Measurements from ENCODE around the gene KCNT2.
"Not testable (repeated sequence)": the region's sequence is repeated elsewhere in the genome, so short reads cannot be mapped to it uniquely, and the experiment has no call there.

KCNT2 gene

DNA sequence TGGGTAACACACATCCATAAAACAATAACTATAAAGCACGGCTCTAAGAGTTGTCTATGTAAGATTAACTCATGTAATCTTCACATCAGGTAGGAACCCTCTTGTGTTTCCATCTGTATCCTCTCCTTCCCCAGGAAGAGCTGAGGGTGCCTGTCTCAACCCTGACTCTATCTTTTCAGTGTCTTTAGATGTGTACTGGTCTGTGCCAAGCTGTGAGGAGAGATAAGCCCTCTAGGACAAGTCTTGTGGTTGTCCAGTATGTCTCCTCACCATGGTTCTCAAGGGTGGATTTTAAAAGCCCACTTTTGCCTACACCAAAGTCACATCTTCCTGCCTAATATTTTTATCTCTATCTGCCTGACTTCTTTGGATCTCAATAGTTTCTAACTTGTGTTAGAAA lies 300.1 kb downstream of the KCNT2 start:
- in situ Hi-C loops (cut with HindIII; ENCODE audit: low pct_ligation_motif_present, low pct_unique_long_range_greater_than_20kb, low sequenced_read_pairs), result no loop called here
- no peak for DNase-seq

DNA sequence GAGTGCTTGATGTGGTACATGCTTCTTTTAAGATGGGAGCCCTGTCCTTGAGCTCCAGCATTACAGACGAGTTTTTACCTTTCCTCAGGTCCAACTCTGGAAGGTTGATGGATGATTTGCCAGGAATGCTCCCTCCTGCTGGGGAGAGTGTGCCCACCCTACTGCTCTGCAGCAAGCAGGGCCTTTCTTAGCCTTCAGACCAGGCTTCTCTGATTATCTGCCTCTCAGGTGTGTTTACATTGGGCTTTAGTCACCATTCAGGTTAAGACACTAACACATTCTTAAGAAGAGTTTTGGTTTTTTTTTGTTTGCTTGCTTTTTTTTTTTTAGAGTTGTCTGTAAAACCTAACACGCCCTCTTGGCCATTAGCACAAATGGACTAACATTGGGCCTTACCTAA lies 301.8 kb downstream of the KCNT2 start:
- in situ Hi-C loops (cut with HindIII; ENCODE audit: low pct_ligation_motif_present, low pct_unique_long_range_greater_than_20kb, low sequenced_read_pairs), result no loop called here
- DNase-seq, result no peak

DNA sequence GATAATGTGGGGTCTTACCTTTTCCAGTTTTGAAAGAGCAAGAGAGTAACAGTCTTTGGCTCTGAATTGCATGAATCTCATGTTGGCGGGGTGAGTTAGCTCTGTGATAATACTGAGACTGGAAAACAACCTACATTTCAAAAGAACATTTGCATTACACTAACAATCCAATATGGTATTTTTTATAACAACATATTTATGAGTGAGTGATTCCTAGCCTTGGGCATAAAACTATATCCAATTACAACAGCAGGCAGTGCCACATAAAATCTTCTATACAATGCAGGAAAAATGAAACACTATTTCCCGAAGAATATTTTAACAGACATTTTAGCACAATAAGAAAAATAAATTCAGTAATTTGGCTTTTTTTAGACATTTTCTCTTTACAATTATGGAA lies 303.0 kb downstream of the KCNT2 start:
- DNase-seq, result no peak
- in situ Hi-C loops (cut with HindIII; ENCODE audit: low pct_ligation_motif_present, low pct_unique_long_range_greater_than_20kb, low sequenced_read_pairs), result no loop called here

DNA sequence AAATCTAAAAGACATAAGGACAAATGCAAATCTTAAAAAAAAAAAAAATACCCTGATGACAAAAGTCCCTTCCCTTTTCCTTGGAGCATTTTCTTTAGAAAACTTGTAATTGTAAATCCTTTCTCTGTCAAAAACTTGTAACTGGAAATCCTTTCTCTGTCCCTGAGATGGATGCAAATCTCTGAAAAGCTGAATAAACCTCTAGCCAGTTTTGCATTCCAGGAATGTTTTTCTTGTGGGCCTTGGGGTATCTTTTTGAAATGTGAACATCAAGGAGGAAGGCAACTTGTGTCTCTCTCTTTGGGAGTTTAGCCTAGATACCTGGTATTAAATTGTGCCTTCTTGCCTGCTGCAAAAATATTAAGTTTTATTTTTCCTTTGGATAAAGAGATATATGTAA lies 305.3 kb downstream of the KCNT2 start:
- in situ Hi-C loops (cut with HindIII; ENCODE audit: low pct_ligation_motif_present, low pct_unique_long_range_greater_than_20kb, low sequenced_read_pairs), result no loop called here
- no peak for DNase-seq

DNA sequence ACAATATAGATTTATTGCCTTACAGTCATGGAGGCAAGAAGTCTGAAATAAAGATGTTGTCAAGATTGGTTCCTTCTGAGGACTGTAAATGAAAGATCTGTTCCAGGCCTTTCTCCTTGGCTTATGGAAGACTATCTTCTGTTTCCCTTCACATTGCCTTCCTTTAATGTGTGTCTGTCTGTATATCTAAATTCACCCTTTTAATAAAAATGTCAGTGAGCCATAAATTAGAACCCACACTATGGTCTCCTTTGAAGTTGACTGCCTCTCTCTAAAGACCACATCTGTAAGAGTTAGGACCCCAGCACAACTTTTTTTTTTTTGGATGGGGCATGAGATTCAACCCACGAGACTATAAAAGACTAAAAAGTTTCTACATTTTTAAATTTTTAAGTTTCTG lies 305.8 kb downstream of the KCNT2 start:
- in situ Hi-C loops (cut with HindIII; ENCODE audit: low pct_ligation_motif_present, low pct_unique_long_range_greater_than_20kb, low sequenced_read_pairs), result no loop called here
- DNase-seq, result no peak

DNA sequence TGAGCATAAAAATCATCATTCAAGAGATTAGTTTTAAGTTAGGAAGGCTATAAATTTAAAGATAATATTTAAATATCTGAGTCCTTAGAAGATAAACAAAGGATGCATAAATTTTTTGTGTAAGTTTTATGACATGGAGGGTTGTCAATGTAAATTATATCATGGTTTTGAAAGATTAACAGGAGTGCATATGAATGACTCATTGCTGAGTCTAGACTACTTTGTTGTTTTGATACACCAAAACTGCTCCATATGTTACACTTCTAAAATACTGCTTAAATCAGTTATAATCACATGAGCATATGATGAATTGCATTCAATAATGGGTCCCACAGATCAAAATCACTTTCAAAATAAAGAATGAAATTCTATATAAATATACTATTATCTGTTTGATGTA lies 312.5 kb downstream of the KCNT2 start:
- in situ Hi-C loops (cut with HindIII; ENCODE audit: low pct_ligation_motif_present, low pct_unique_long_range_greater_than_20kb, low sequenced_read_pairs), result no loop called here

DNA sequence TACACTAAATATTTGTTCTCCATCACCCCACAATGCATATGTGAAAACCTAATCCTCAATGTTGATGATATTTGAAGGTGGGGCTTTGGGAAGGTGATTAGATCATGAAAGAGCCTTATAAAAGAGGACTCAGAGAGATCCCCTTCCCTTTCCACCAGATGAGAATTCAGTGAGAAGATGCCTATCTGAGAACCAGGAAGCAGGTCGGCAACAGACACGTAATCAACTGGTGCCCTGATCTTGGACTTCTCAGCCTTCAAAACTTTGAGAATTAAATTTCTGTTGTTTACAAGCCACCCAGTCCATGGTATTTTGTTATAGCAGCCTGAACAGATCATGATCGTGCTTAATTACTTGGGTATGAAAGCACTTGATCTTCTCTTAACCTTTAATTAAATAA lies 329.4 kb downstream of the KCNT2 start:
- in situ Hi-C loops (cut with HindIII; ENCODE audit: low pct_ligation_motif_present, low pct_unique_long_range_greater_than_20kb, low sequenced_read_pairs), result no loop called here
- DNase-seq, result no peak

More for the DNA sequence above, 312.5 kb downstream of the KCNT2 start:
- no peak for DNase-seq

DNA sequence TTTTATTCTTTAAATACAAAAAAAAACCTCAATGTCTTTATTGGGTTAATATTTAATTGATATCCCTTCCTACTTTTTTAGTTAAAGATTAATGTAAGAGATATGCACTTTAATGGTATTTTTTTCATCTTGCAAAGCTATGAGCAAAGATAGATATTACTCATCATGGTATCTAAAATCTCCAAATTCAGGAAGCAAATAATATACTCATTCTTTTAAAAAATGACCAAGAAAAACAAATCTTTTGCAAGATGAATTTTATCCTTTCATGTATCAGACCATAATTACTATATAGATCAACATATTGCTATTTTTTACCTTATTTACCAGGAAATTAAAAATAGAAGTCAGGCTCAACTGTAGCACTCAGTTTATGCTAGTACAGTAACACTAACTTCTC lies 330.4 kb downstream of the KCNT2 start:
- DNase-seq, result no peak
- in situ Hi-C loops (cut with HindIII; ENCODE audit: low pct_ligation_motif_present, low pct_unique_long_range_greater_than_20kb, low sequenced_read_pairs), result no loop called here

DNA sequence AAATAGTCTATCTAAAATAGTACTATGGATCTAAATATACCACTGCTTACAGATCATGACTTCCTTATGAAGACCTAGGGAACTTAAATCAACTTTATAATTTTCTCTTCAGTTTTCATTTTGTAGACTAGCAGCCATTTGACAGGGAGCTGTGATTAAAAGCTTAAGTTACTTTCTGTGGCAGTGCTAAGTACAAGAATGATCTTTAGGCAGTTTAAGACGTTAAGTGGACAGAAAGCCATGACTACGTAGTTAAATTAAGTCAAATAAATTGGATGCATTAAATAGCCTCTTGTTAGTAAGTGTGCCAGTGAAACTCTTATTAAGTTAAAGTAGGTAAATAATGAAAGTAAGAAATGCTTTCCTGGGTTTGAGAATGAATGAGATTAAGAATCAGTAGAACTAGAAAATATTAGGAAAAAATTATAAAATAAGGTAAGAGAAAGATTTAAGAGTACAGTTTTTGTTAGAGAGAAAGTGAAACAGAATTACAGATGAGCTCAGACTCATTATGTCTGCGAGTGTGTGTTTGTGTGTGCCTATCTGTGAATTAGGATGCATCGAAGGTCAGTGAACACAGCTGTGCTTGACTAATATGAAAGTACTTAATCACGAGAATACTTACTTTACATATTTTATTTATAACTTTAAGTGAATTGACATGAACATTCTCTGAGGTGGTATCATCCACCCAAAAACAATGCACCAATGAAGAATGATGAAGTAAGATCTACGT lies 336.9 kb downstream of the KCNT2 start:
- no peak for DNase-seq
- in situ Hi-C loops (cut with HindIII; ENCODE audit: low pct_ligation_motif_present, low pct_unique_long_range_greater_than_20kb, low sequenced_read_pairs), result no loop called here

DNA sequence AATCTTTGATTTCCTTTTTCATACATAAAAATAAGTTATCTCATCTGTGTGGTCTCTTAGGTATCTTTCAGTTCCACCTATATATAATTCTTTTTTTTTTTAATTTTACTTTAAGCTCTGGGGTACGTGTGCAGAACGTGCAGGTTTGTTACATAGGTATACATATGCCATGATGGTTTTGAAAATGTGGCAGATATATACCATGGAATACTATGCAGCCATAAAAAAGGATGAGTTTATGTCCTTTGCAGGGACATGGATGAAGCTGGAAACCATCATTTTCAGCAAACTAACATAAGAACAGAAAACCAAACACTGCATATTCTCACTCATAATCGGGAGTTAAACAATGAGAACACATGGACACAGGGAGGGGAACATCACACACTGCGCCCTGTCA lies 345.2 kb downstream of the KCNT2 start:
- in situ Hi-C loops (cut with HindIII; ENCODE audit: low pct_ligation_motif_present, low pct_unique_long_range_greater_than_20kb, low sequenced_read_pairs); DNase-seq: not testable (repeated sequence)

DNA sequence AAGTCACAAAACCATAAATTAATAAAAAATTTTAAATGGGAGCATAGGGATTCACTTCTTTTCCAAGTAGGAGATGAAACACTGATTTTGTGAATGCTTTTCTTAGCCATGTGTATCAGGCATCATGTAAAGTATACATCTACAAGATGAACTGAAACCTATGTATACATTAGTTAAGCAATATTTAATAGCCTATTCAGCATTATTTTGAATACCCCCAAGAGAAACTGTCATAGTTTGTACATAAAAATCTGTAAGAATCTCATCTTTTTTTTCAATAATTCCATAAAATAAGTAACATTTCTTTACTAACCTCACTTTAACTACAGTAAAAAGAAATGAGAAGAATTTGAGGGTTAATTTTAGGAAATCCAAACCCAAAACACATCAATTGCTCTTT lies 348.0 kb downstream of the KCNT2 start:
- in situ Hi-C loops (cut with HindIII; ENCODE audit: low pct_ligation_motif_present, low pct_unique_long_range_greater_than_20kb, low sequenced_read_pairs), result no loop called here

DNA sequence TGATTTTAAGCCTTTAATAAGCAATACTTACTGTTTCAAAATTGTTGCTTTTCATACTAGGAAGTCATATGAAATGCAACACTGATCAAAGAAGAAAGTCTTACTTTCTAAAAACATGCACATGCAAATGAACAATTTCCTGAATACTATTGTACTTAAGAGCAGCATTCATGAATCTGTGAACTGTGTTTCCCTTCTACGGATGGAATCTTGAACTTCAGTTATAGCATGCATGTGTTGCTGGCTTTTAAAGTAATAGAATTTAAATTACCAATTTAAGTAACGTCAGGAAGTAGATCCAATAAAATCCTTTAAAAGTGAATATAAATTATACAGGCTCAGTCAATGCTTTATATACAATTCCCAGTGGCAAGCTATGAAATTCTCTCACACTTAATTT lies 348.9 kb downstream of the KCNT2 start:
- in situ Hi-C loops (cut with HindIII; ENCODE audit: low pct_ligation_motif_present, low pct_unique_long_range_greater_than_20kb, low sequenced_read_pairs), result no loop called here

More for the DNA sequence above, 348.0 kb downstream of the KCNT2 start:
- no peak for DNase-seq

DNA sequence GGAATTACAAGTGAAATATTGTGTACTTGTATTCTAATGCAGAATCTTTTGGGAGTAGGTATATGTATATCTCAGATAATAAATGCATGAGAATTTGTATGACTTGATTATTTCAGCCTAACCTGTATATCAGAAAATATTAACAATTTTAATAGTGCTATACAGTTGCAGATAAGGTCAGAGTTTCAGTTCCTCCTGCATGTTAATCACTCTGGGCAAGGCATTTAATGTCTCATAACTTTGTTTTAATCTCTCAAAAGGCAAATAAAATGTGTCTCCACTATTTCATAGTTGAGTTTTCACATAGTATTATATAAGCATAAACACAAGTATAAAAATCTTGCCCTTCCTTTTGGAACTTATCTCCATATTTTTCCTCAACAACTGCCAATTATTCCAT lies 352.5 kb downstream of the KCNT2 start:
- no peak for DNase-seq
- in situ Hi-C loops (cut with HindIII; ENCODE audit: low pct_ligation_motif_present, low pct_unique_long_range_greater_than_20kb, low sequenced_read_pairs), result no loop called here

More for the DNA sequence above, 348.9 kb downstream of the KCNT2 start:
- no peak for DNase-seq

DNA sequence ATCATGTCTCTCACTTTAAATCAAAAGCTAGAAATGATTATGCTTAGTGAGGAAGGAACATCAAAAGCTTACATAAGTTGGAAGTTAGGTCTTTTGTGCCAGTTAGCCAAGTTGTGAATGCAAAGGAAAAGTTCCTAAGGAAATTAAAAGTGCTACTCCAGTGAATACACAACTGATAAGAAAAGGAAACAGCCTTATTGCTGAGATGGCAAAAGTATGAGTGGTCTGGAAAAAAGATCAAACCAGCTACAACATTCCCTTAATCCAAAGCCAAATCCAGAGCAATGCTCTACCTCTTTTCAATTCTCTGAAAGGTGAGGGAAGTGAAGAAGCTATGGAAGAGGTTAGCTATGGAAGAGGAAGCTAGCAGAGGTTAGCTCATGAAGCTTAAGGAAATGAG lies 378.7 kb downstream of the KCNT2 start:
- DNase-seq, result no peak
- in situ Hi-C loops (cut with HindIII; ENCODE audit: low pct_ligation_motif_present, low pct_unique_long_range_greater_than_20kb, low sequenced_read_pairs), result no loop called here

DNA sequence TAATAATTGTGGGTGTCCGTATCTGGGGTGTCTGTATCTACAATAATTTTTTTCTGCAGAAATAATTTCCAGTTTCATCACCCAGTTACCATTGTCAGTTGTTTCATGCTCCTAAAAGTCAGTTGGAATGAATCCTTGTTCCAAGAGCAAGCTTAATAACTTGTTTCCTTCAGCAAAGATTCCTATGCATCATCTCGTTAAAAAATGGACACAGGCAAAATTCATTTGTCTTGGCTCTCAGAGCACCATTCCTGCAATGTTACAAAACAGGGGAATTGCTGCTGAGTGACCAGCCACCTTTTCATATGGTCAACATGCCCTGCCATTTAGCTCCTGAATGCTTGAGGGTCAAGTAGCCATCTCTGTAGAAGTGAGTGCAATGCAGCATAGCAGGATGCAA lies 393.4 kb downstream of the KCNT2 start:
- DNase-seq, result no peak
- in situ Hi-C loops (cut with HindIII; ENCODE audit: low pct_ligation_motif_present, low pct_unique_long_range_greater_than_20kb, low sequenced_read_pairs), result no loop called here

DNA sequence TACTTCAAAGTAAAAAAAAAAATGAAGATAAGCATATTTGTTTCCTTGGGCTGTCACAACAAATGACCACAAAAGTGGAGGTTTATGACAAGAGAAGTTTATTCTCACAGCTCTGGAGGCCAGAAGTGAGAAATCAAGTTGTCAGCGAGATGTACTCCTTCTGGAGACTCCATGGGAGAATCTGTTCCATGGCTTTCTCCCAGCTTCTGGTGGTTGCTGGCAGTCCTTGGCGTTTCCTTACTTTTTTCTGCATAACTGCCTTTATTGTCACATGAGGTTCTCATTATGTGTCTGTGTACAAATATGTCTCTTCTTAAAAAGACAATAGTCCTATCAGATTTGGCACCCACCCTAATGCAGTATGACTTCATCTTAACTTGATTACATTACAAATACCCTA lies 398.3 kb downstream of the KCNT2 start:
- in situ Hi-C loops (cut with HindIII; ENCODE audit: low pct_ligation_motif_present, low pct_unique_long_range_greater_than_20kb, low sequenced_read_pairs), result no loop called here
- no peak for DNase-seq

DNA sequence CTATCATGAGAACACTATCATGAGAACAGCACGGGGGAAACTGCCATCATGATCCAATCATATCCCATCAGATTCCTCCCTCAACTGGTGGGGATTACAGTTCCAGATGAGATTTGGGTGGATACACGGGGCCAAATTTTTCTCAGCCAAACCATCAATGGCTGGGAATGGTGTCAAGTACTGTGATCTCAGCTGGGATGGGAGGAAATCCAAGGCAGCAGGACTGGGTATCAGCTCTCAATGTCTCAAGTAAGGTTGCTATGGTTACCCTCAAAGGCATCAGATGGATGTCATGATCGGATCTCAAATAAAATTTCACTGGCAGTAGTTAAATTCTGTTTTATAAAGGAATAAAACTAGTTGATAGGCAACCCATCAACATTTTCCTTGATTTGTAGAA lies 399.0 kb downstream of the KCNT2 start:
- in situ Hi-C loops (cut with HindIII; ENCODE audit: low pct_ligation_motif_present, low pct_unique_long_range_greater_than_20kb, low sequenced_read_pairs), result no loop called here
- DNase-seq, result no peak

DNA sequence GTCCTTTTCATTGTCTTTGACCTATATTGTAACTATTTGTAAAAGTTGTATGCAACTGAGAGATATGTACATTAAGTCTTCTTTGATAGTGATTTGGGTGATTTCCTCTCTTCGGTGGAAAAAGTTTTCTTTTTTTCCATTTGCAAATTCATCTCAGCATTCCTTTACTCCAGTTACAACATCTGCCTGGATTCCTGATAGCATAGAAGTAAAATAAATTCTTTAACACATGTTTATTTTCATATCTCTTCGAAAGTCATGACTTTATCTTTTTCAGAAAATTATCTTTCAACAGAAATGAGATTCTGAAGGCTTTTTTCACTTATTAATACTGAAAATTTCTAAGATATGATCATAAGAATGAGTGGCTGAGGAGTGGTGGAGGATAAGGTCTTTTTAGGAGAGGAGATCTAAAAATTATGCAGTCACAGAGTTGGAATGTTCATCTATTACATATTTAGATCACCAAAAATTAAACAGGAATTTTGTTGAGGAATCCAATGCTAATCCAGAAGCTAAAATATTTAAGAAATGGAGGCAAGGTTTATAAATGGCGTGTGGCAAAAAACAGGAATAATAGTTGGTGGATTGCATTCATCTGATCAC lies 400.5 kb downstream of the KCNT2 start:
- in situ Hi-C loops (cut with HindIII; ENCODE audit: low pct_ligation_motif_present, low pct_unique_long_range_greater_than_20kb, low sequenced_read_pairs), result no loop called here
- no peak for DNase-seq

DNA sequence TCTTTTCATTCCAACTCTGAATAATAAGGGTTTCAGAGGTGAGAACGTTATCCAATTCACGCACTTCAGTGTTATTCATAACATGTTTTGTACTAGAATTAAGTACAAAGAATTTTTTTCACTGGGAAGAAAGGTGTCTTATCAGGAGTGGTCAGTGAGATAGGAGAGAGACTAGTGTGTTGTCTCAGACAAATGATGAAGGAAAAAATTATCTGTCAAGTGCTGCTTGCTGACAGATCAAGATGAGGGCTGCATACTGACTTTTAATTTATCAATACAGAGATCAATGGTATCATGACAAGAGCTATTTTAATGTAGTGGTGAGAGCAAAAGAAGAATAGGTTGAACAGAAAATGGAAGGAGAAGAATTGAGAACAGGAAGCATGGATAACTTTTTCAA lies 402.4 kb downstream of the KCNT2 start:
- no peak for DNase-seq
- in situ Hi-C loops (cut with HindIII; ENCODE audit: low pct_ligation_motif_present, low pct_unique_long_range_greater_than_20kb, low sequenced_read_pairs), result no loop called here

DNA sequence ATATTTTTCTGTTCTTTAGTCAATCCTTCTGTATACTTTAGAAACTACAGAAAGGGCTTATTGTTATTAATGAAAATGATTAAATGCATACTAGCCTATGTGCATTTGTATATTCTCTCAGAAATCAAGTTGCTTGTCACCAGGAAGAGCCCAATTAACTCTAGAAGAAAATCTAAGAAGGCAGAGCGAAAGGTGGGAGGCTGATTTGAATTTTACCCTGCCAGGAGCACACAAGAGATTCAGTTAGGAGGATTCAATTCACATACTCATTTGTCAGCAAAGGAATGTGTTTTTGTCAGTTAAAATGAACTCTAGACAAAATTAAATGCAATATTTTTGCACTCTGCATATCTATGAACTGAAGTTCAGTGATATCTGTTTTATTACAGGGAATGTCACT lies 411.8 kb downstream of the KCNT2 start:
- DNase-seq, result no peak
- in situ Hi-C loops (cut with HindIII; ENCODE audit: low pct_ligation_motif_present, low pct_unique_long_range_greater_than_20kb, low sequenced_read_pairs), result no loop called here

Data from ACHN (cell line).